ENCODE results near the gene HGFAC.

Gene HGFAC

GRCh38 chr4:3464349-3464905 lies 22.7 kb downstream of the HGFAC start:
- no peak overlapping the region for H3K4me3 ChIP-seq (ENCODE audit: low read depth, low read length)
- TF ChIP-seq CTCF (IDR thresholded peaks at IDR 0.05; ENCODE audit: insufficient read depth, low read length, missing control alignments): no peak
- CTCF ChIA-PET: interaction anchor here (1.0 kb wide), 1 partner anchor 12 kb away, joined by 3 read pairs; no protein-coding TSS in a partner anchor
- POLR2A ChIA-PET: no interaction called here
- DNase-seq (ENCODE audit: low read depth, low spot score): no peak

- no peak overlapping the region for H3K4me3 ChIP-seq (ENCODE audit: low read depth, low read length)
- DNase-seq (ENCODE audit: low read depth, low spot score): no peak
- POLR2A ChIA-PET: no interaction called here
- CTCF ChIA-PET: interaction anchor here (1.0 to 1.1 kb wide), 3 partner anchors 10 to 21 kb away, joined by 3 read pairs; no protein-coding TSS in a partner anchor
- TF ChIP-seq CTCF (IDR thresholded peaks at IDR 0.05; ENCODE audit: insufficient read depth, low read length, missing control alignments): no peak
These were observed 23.3 kb downstream of the HGFAC start for GRCh38 chr4:3464911-3465697.

- no peak for TF ChIP-seq CTCF (IDR thresholded peaks at IDR 0.05; ENCODE audit: insufficient read depth, low read length, missing control alignments)
- DNase-seq (ENCODE audit: low read depth, low spot score): no peak
- CTCF ChIA-PET: interaction anchor here (0.8 to 1.2 kb wide), 5 partner anchors 11 to 120 kb away, joined by 3 read pairs; no protein-coding TSS in a partner anchor
- POLR2A ChIA-PET: no interaction called here
- no peak overlapping the region for H3K4me3 ChIP-seq (ENCODE audit: low read depth, low read length)
These were observed 24.2 kb downstream of the HGFAC start for GRCh38 chr4:3465698-3466671.

DNA sequence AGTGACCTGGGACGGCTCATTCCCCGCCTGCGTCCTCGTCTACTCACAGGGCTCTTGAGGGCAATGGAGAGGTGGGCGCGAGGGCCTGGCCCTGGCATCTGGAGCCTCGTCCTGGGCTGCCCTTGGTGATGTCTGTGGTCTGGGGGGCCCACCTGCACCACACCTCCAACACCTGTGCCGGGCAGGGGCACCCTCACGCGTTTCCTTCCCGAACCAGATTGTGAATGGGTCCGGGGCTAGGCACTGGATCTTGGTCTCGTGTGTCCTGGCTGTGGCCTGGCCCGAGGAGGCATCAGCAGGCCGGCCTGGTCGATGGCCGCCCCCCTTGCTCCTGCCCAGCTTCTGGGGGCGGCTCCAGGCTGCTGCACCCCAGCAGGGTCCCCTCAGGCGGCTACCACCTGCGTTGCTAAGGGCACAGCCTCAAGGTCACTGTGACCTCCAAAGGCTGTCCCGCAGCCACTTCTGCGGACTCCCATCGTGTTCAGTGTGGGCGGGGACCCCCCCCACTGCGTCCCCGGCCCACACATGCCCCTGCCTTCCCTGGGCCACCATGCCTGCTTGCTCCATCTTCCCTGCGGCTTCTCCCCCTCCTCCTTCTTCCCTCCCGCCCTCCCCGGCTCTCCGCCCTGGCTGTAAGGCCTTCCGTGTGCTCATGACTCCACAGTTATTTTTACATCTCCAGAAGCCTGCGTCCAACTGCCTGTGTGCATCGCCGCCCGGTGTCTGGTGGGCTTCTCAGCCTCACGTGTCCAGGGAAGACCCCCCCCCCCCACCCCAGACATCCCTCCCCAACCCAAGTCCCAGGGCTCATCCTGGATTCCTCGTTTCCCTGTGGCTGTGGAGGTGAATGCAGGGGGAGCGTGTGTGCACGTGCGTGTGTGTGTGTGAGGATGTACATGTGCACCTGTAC lies 25.2 kb downstream of the HGFAC start:
- TF ChIP-seq CTCF (IDR thresholded peaks at IDR 0.05; ENCODE audit: insufficient read depth, low read length, missing control alignments): no peak
- ChIA-PET CTCF (interaction anchor here (0.8 to 1.2 kb wide), 4 partner anchors 12 to 121 kb away, joined by 3 read pairs; no protein-coding TSS in a partner anchor), POLR2A (no interaction called here)
- no peak for DNase-seq (ENCODE audit: low read depth, low spot score)
- H3K4me3 ChIP-seq (ENCODE audit: low read depth, low read length): no peak overlapping the region

GRCh38 chr4:3467601-3468031 lies 25.8 kb downstream of the HGFAC start:
- no peak for TF ChIP-seq CTCF (IDR thresholded peaks at IDR 0.05; ENCODE audit: insufficient read depth, low read length, missing control alignments)
- no peak overlapping the region for H3K4me3 ChIP-seq (ENCODE audit: low read depth, low read length)
- DNase-seq (ENCODE audit: low read depth, low spot score): no peak
- POLR2A ChIA-PET: no interaction called here
- CTCF ChIA-PET: no interaction called here

All from AG04449 (cell line).